Nephron (organoid): ENCODE results near the gene HNRNPH3.

Experiments
- H3K27ac Mint-ChIP-seq, 3 experiments: 2 replicates each; pipeline ENCODE4 v1.8.0; 2020; ENCODE audit warnings: mixed read lengths in 3 of 3, mild to moderate bottlenecking in 2 of 3, moderate library complexity in 1 of 3
- H3K27me3 Mint-ChIP-seq: 2 replicates; pipeline ENCODE4 v1.8.0; 2021; ENCODE audit warnings: low read depth, mild to moderate bottlenecking, moderate library complexity, mixed read lengths
- H3K36me3 Mint-ChIP-seq: 2 replicates; pipeline ENCODE4 v1.8.0; 2020; ENCODE audit warnings: low read depth, mixed read lengths
- H3K4me1 Mint-ChIP-seq: 2 replicates; pipeline ENCODE4 v1.8.0; 2020; ENCODE audit warnings: mixed read lengths
- H3K4me3 Mint-ChIP-seq, 3 experiments: 2 replicates each; pipeline ENCODE4 v1.8.0; 2020; ENCODE audit warnings: mild to moderate bottlenecking in 3 of 3, mixed read lengths in 3 of 3, moderate library complexity in 2 of 3
- H3K9me3 Mint-ChIP-seq: 2 replicates; pipeline ENCODE4 v1.8.0; 2020; ENCODE audit warnings: mixed read lengths
- TF ChIP-seq, protein P1 (sequence below), 3 experiments: fragments of 200-600 bp; sonication (generic); IDR thresholded peaks; one replicate each; pipeline ENCODE4 v1.5.0; 2021; ENCODE audit warnings: antibody characterized with exemption in 3 of 3; ENCODE audit not compliant: unreplicated experiment in 3 of 3

Gene HNRNPH3

DNA sequence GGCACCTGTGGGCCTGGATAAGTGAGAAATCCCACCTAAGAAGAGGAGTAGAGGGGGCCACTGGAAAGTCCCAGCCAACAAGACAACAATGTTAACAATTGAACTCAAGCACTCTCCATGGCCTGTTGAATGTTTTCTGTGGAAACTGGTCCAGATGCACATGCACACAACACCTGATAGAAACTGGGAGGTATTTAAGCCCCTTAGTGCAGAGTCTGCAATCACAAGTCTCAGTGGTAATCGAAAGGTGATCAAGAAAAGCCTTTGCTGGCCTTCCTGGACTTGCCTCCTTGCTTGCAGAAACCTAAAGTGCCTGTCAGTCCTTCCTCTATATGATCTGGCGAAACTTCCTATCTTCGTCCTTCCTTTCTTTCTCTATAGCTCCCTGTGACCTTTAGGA is 30.6 kb upstream of the HNRNPH3 start:
- TF ChIP-seq, protein P1, sequence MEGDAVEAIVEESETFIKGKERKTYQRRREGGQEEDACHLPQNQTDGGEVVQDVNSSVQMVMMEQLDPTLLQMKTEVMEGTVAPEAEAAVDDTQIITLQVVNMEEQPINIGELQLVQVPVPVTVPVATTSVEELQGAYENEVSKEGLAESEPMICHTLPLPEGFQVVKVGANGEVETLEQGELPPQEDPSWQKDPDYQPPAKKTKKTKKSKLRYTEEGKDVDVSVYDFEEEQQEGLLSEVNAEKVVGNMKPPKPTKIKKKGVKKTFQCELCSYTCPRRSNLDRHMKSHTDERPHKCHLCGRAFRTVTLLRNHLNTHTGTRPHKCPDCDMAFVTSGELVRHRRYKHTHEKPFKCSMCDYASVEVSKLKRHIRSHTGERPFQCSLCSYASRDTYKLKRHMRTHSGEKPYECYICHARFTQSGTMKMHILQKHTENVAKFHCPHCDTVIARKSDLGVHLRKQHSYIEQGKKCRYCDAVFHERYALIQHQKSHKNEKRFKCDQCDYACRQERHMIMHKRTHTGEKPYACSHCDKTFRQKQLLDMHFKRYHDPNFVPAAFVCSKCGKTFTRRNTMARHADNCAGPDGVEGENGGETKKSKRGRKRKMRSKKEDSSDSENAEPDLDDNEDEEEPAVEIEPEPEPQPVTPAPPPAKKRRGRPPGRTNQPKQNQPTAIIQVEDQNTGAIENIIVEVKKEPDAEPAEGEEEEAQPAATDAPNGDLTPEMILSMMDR (IDR thresholded peaks at IDR 0.05; ENCODE audit: unreplicated experiment in 3 of 3), result no peak
- Mint-ChIP-seq H3K27ac (peak overlapping the region in 1 of 3 experiments; percentile 66), H3K4me3 (no peak overlapping the region), H3K36me3 (peaks cover 6% of the 10 kb centered on the region), H3K27me3 (no peaks in the 10 kb centered on the region), H3K9me3 (no peaks in the 10 kb centered on the region), H3K4me1 (peaks cover 16% of the 10 kb centered on the region)

DNA sequence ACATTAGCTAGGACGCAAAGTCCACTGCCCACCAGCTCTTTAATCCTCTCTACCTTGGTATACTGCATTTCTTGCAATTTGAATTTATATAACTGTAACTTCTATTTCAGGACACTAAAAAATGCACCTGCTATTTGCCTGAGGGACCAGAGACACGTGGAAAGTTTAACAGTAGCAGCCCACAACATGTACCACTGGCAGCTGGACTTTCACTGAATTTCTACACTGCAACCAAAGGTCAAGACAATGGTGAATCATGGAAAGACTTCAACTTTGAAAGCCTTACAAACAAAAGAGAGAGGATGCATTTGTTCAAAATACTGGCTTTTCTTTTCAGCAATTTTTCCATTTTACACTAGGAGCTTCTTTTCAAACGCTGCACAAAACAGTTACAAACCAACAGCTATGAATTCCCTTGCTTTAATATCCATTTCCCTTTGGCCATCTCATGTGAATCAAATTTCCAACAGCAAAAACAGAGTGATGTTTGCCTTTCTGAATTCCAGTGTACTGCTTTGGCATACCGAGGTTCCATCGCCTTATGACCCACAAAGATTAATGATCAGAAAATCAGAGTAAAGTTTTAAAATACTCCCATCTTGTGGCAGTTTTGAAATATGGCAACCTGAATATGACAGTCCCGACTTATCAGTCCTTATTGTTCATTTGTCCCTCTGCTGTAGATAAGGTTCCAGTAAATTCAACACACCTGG is 29.9 kb upstream of the HNRNPH3 start:
- Mint-ChIP-seq H3K36me3 (peaks cover 3% of the 10 kb centered on the region), H3K9me3 (no peaks in the 10 kb centered on the region), H3K4me3 (no peak overlapping the region), H3K27ac (peak overlapping the region in 2 of 3 experiments; percentile 48 to 66), H3K27me3 (no peaks in the 10 kb centered on the region), H3K4me1 (peaks cover 16% of the 10 kb centered on the region)
- TF ChIP-seq, protein P1 (IDR thresholded peaks at IDR 0.05; ENCODE audit: unreplicated experiment in 3 of 3), result peak; percentile 54 to 58 (median 55)

DNA sequence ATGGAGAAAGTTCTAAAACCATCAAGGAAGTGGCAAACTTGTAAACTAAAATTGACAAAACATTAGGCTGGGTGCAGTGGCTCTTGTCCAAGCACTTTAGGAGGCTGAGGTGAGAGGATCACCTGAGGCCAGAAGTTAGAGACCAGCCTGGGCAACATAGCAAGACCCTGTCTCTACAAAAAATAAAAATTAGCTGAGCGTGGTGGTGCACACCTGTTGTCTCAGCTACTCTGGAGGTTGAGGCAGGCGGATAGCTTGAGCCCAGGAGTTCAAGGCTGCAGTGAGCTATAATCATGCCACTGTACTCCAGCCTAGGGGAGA is 29.4 kb upstream of the HNRNPH3 start:
- H3K4me3 Mint-ChIP-seq, result no peak overlapping the region
- H3K9me3 Mint-ChIP-seq, result no peaks in the 10 kb centered on the region
- H3K27ac Mint-ChIP-seq, result peak overlapping the region in 2 of 3 experiments; percentile 48 to 66
- H3K4me1 Mint-ChIP-seq, result peaks cover 11% of the 10 kb centered on the region
- H3K27me3 Mint-ChIP-seq, result no peaks in the 10 kb centered on the region
- H3K36me3 Mint-ChIP-seq, result peaks cover 3% of the 10 kb centered on the region
- TF ChIP-seq, protein P1 (IDR thresholded peaks at IDR 0.05; ENCODE audit: unreplicated experiment in 3 of 3), result peak in 1 of 3 experiments; percentile 14

DNA sequence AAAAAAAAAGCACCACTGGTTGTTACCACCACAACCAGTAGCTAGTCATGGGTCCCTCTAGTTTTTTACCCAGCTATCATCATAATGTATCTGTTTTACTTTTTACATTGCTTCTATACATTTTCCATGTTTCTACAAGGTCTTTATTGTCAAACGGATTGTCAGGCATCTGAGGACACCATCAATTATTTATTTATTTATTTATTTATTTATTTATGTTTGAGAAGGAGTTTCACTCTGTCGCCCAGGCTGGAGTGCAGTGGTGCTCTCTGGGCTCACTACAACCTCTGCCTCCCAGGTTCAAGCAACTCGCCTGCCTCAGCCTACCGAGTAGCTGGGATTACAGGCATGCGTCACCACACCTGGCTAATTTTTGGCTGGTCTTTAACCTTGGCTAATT is 29.0 kb upstream of the HNRNPH3 start:
- Mint-ChIP-seq H3K4me1 (peaks cover 10% of the 10 kb centered on the region), H3K4me3 (no peak overlapping the region), H3K27ac (no peak overlapping the region), H3K9me3 (no peaks in the 10 kb centered on the region), H3K36me3 (peaks cover 3% of the 10 kb centered on the region), H3K27me3 (no peaks in the 10 kb centered on the region)
- TF ChIP-seq, protein P1 (IDR thresholded peaks at IDR 0.05; ENCODE audit: unreplicated experiment in 3 of 3), result no peak

DNA sequence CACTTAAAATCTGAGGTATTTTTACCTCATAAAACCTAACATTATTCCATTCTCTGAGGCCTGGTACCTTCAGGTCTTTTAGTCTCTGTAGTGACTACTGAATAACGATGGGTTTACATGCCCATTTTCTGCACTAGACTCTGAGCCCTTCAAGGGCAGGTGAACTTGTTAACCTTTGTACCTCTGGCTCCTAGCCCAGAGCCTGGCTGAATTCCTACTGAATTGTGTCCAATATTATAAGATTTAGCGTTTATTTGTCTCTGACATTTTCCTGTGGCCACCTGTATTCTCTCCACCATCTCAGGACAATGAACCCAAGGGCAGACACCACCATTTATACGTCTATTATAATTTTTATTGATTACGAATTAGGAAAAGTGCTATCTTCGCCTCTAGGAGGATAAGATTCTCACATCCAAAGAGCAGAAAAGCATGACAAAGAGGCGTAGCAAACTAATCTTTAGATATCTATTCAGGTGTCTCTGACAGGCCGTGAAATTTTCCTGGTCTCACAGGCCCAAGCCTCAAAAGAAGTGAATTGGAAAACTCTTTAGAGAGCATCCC is 27.9 kb upstream of the HNRNPH3 start:
- Mint-ChIP-seq H3K36me3 (peaks cover 3% of the 10 kb centered on the region), H3K9me3 (no peaks in the 10 kb centered on the region), H3K27ac (peak overlapping the region in 2 of 3 experiments; percentile 48 to 69), H3K4me1 (peaks cover 10% of the 10 kb centered on the region), H3K4me3 (peak overlapping the region in 1 of 3 experiments; percentile 25), H3K27me3 (no peaks in the 10 kb centered on the region)
- TF ChIP-seq, protein P1 (IDR thresholded peaks at IDR 0.05; ENCODE audit: unreplicated experiment in 3 of 3), result no peak

DNA sequence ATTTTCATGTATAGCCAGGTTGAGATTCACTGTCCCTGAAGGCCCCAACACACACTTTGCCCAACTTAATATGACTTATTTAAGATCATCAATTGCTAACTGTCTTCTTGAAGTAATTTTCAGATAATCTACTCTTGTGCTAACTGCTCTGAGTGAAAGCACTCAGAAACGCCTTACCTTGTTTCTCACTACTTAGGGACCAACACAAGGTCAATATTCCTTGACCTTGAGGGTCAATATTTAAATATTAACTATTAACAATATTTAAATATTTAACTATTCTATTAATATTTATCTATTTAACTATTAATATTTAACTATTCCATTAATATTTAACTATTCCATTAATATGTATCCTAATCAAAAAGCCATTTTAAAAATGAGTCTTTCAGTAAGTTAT is 26.0 kb upstream of the HNRNPH3 start:
- Mint-ChIP-seq H3K4me3 (peak overlapping the region in 2 of 3 experiments; percentile 54 to 76), H3K27ac (peak overlapping the region; percentile 40 to 93 (median 72)), H3K27me3 (no peaks in the 10 kb centered on the region), H3K9me3 (no peaks in the 10 kb centered on the region), H3K4me1 (peaks cover 10% of the 10 kb centered on the region), H3K36me3 (peaks cover 3% of the 10 kb centered on the region)
- TF ChIP-seq, protein P1 (IDR thresholded peaks at IDR 0.05; ENCODE audit: unreplicated experiment in 3 of 3), result no peak
